Breast epithelium (tissue), 3 donors: ENCODE results near the gene STOX2.

Source experiments
- POLR2A ChIP-seq: fragments of 450-650 bp; IDR thresholded peaks from one replicate; pipeline ENCODE4 v1.6.1; 2016; ENCODE audit warnings: antibody characterized with exemption, mild to moderate bottlenecking, moderate library complexity
- POLR2AphosphoS5 ChIP-seq, 3 donors: sonication (generic); formaldehyde crosslinking; IDR thresholded peaks; one replicate each; pipeline ENCODE4 v1.6.1; 2017; ENCODE audit warnings: antibody characterized with exemption in 3 of 3
- TF ChIP-seq, protein P1 (sequence below), 3 donors: fragments of 450-650 bp; IDR thresholded peaks; one replicate each; pipeline ENCODE4 v1.5.1; 2016 to 2017; ENCODE audit warnings: antibody characterized with exemption in 3 of 3, mild to moderate bottlenecking in 3 of 3, moderate library complexity in 3 of 3

DNA sequence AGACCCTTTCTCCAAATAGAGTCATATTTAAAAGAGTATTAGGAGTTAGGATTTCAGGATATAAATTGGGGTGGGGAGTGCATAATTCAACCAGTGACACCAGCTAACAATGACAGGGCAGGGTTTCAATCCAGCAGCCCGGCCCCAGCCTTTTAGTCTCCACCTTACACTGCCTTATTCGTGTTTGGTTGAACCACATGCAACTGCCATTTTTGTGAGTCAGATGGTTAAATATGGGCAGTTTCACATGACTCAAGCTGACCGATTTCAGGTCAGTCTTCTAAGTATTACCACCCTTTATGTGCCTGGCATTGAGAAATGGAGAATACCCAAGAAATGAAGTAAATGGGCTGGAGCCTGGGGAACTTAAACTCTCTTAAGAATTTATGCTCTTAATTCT, 102.8 kb downstream of the STOX2 start:
- TF ChIP-seq, protein P1, sequence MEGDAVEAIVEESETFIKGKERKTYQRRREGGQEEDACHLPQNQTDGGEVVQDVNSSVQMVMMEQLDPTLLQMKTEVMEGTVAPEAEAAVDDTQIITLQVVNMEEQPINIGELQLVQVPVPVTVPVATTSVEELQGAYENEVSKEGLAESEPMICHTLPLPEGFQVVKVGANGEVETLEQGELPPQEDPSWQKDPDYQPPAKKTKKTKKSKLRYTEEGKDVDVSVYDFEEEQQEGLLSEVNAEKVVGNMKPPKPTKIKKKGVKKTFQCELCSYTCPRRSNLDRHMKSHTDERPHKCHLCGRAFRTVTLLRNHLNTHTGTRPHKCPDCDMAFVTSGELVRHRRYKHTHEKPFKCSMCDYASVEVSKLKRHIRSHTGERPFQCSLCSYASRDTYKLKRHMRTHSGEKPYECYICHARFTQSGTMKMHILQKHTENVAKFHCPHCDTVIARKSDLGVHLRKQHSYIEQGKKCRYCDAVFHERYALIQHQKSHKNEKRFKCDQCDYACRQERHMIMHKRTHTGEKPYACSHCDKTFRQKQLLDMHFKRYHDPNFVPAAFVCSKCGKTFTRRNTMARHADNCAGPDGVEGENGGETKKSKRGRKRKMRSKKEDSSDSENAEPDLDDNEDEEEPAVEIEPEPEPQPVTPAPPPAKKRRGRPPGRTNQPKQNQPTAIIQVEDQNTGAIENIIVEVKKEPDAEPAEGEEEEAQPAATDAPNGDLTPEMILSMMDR (IDR thresholded peaks at IDR 0.05), result no peak
- TF ChIP-seq POLR2AphosphoS5 (IDR thresholded peaks at IDR 0.05) (no peak), POLR2A (no peak)
